SK-N-SH treated with all-trans-retinoic acid at 6 μM for 48 hours (cell line): Measurements from ENCODE around the gene HMGN1.

Experiments used
- ATAC-seq: fragments of 200-7000 bp; cut with Tn5 transposase; 3 replicates; pipeline ENCODE4 v1.9.1; 2020; ENCODE audit warnings: mild to moderate bottlenecking, moderate library complexity
- BACH2 ChIP-seq: fragments of 250-450 bp; sonication (Bioruptor Pico); IDR thresholded peaks from 2 replicates; pipeline ENCODE4 v1.9.0; 2021; ENCODE audit warnings: mild to moderate bottlenecking, borderline replicate concordance
- GLIS3 ChIP-seq: fragments of 250-450 bp; sonication (Bioruptor Pico); IDR thresholded peaks from 2 replicates; pipeline ENCODE4 v1.5.0; 2020; ENCODE audit warnings: mild to moderate bottlenecking, moderate library complexity
- ISL1 ChIP-seq: fragments of 250-450 bp; sonication (Bioruptor Pico); IDR thresholded peaks from 2 replicates; pipeline ENCODE4 v2.1.2; 2022; ENCODE audit warnings: mild to moderate bottlenecking, moderate library complexity
- OSR1 ChIP-seq: fragments of 250-450 bp; sonication (Bioruptor Pico); IDR thresholded peaks from 2 replicates; pipeline ENCODE4 v1.8.0; 2022; ENCODE audit warnings: moderate library complexity, mild to moderate bottlenecking, inconsistent platforms
- PPARA ChIP-seq: fragments of 250-450 bp; sonication (Bioruptor Pico); IDR thresholded peaks from 2 replicates; pipeline ENCODE4 v1.5.0; 2020; ENCODE audit warnings: mild to moderate bottlenecking, borderline replicate concordance
- RARB ChIP-seq: fragments of 250-450 bp; sonication (Bioruptor Pico); IDR thresholded peaks from 2 replicates; pipeline ENCODE4 v1.8.0; 2021; ENCODE audit warnings: mild to moderate bottlenecking, moderate library complexity
- SNAI2 ChIP-seq: fragments of 250-450 bp; sonication (Bioruptor Pico); IDR thresholded peaks from 2 replicates; pipeline ENCODE4 v1.5.0; 2020; ENCODE audit warnings: mild to moderate bottlenecking, moderate library complexity
- ZC3H10 ChIP-seq: fragments of 250-450 bp; sonication (Bioruptor Pico); IDR thresholded peaks from 2 replicates; pipeline ENCODE4 v1.5.1; 2021; ENCODE audit warnings: mild to moderate bottlenecking, moderate library complexity
- ZFP30 ChIP-seq: fragments of 450-650 bp; formaldehyde crosslinking; IDR thresholded peaks from 2 replicates; pipeline ENCODE4 v1.5.0; 2022; ENCODE audit warnings: mild to moderate bottlenecking, moderate library complexity
- ZNF70 ChIP-seq: fragments of 450-650 bp; formaldehyde crosslinking; IDR thresholded peaks from 2 replicates; pipeline ENCODE4 v1.5.0; 2020; ENCODE audit warnings: mild to moderate bottlenecking, moderate library complexity
- TF ChIP-seq, protein P1 (sequence below): fragments of 250-450 bp; sonication (Bioruptor Pico); IDR thresholded peaks from 2 replicates; pipeline ENCODE4 v1.5.0; 2020; ENCODE audit warnings: mild to moderate bottlenecking, moderate library complexity
- TF ChIP-seq, protein P2 (sequence below): fragments of 250-450 bp; sonication (Bioruptor Pico); IDR thresholded peaks from 2 replicates; pipeline ENCODE4 v1.8.0; 2020; ENCODE audit warnings: mild to moderate bottlenecking, moderate library complexity, borderline replicate concordance
- TF ChIP-seq, protein P3 (sequence below): fragments of 250-450 bp; sonication (Bioruptor Pico); IDR thresholded peaks from 2 replicates; pipeline ENCODE4 v1.8.0; 2021; ENCODE audit warnings: low read depth, mild to moderate bottlenecking, moderate library complexity, borderline replicate concordance
- TF ChIP-seq, protein P4 (sequence below): fragments of 250-450 bp; sonication (Bioruptor Pico); IDR thresholded peaks from 2 replicates; pipeline ENCODE4 v1.5.1; 2020; ENCODE audit warnings: low read depth, mild to moderate bottlenecking, moderate library complexity

The HMGN1 gene

DNA sequence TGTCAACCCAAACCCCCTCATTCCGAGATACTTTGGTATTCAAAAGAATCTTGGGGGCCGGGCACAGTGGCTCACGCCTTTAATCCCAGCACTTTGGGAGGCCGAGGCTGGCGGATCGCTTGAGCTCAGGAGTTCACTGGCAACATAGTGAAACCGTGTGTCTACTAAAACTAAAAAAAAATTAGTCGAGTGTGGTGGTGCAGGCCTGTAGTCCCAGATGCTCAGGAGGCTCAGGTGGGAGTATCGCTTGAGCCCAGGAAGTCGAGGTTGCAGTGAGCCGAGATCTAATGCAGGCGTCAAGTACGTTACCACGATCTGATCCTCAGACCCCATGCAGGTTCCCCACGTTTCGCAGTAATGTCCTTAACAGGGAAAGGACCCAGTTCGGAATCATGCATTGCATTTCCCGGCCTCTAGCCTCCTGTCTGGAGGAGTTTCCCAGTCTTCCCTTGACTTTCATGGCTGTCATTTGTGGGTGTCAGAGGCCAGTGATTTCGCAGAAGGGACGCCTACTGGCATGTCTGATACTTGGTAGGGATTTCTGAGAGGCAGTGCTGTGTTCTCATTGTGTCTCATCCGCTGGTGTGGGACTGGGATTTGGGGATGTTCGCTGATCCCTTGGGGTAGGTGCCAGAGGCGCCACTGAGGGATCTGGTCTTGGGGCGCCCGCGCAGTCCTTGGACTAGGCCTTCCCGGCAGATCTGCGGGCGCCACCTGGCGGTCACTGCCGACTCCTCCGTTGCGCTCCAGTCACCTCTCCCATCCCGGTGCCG is 39.3 kb upstream of the HMGN1 start (continued):
- TF ChIP-seq, protein P1, sequence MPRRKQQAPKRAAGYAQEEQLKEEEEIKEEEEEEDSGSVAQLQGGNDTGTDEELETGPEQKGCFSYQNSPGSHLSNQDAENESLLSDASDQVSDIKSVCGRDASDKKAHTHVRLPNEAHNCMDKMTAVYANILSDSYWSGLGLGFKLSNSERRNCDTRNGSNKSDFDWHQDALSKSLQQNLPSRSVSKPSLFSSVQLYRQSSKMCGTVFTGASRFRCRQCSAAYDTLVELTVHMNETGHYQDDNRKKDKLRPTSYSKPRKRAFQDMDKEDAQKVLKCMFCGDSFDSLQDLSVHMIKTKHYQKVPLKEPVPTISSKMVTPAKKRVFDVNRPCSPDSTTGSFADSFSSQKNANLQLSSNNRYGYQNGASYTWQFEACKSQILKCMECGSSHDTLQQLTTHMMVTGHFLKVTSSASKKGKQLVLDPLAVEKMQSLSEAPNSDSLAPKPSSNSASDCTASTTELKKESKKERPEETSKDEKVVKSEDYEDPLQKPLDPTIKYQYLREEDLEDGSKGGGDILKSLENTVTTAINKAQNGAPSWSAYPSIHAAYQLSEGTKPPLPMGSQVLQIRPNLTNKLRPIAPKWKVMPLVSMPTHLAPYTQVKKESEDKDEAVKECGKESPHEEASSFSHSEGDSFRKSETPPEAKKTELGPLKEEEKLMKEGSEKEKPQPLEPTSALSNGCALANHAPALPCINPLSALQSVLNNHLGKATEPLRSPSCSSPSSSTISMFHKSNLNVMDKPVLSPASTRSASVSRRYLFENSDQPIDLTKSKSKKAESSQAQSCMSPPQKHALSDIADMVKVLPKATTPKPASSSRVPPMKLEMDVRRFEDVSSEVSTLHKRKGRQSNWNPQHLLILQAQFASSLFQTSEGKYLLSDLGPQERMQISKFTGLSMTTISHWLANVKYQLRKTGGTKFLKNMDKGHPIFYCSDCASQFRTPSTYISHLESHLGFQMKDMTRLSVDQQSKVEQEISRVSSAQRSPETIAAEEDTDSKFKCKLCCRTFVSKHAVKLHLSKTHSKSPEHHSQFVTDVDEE (CRISPR knock-in tag): no peak

DNA sequence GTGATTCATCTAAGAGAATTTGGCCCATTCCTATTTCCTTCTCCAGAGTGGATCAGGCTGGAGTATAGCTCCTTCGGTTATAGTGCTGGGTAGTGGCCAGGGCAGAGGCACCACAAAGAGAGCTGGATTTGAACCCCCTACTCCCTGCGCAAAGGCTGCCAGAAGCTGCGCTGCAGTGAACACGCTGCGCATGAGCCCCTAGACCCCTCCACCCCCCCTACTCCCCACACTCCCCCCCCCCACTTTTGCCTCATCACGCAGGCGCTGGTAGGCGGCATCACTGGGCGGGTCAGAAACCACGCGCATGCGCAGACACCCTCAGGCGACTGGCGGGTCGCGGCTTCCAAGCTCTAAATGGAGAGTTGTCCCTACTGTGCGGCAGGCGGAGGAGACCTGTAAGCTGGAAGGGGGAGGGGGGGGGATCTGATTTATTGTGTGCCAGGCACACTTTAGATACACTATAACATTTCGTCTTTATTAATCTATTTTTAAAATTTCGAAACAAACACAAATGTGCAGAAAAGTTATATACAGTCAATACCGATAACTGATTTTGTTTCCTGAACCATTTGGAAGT is 38.7 kb upstream of the HMGN1 start:
- TF ChIP-seq ZFP30 (CRISPR knock-in tag): no peak
- TF ChIP-seq ZNF70 (CRISPR knock-in tag): no peak
- TF ChIP-seq ISL1 (CRISPR knock-in tag): no peak
- TF ChIP-seq, protein P2, sequence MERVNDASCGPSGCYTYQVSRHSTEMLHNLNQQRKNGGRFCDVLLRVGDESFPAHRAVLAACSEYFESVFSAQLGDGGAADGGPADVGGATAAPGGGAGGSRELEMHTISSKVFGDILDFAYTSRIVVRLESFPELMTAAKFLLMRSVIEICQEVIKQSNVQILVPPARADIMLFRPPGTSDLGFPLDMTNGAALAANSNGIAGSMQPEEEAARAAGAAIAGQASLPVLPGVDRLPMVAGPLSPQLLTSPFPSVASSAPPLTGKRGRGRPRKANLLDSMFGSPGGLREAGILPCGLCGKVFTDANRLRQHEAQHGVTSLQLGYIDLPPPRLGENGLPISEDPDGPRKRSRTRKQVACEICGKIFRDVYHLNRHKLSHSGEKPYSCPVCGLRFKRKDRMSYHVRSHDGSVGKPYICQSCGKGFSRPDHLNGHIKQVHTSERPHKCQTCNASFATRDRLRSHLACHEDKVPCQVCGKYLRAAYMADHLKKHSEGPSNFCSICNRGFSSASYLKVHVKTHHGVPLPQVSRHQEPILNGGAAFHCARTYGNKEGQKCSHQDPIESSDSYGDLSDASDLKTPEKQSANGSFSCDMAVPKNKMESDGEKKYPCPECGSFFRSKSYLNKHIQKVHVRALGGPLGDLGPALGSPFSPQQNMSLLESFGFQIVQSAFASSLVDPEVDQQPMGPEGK (CRISPR knock-in tag): no peak
- TF ChIP-seq, protein P3, sequence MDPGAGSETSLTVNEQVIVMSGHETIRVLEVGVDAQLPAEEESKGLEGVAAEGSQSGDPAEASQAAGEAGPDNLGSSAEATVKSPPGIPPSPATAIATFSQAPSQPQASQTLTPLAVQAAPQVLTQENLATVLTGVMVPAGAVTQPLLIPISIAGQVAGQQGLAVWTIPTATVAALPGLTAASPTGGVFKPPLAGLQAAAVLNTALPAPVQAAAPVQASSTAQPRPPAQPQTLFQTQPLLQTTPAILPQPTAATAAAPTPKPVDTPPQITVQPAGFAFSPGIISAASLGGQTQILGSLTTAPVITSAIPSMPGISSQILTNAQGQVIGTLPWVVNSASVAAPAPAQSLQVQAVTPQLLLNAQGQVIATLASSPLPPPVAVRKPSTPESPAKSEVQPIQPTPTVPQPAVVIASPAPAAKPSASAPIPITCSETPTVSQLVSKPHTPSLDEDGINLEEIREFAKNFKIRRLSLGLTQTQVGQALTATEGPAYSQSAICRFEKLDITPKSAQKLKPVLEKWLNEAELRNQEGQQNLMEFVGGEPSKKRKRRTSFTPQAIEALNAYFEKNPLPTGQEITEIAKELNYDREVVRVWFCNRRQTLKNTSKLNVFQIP (CRISPR knock-in tag): no peak
- peak; percentile 65 for ATAC-seq

DNA sequence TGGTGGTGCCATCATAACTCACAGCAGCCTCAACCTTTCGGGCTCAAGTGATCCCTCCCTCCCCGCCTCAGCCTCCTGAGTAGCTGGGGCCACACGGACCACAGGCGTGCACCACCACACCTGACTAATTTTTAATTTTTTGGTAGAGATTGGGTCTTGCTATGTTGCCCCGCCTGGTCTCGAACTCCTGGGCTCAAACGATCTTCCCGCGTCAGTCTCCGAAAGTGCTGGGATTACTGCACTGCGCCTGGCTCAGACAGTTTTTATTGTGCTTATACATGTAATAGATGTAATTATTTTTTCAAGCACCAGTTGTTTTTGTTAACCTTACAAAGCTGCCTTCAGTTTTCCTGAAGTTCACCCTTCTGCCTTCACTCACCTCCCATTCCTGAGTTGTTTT is 38.0 kb upstream of the HMGN1 start:
- TF ChIP-seq ZC3H10 (CRISPR knock-in tag) (no peak), OSR1 (CRISPR knock-in tag) (no peak), SNAI2 (CRISPR knock-in tag) (no peak), PPARA (CRISPR knock-in tag) (no peak), BACH2 (CRISPR knock-in tag) (no peak), RARB (CRISPR knock-in tag) (no peak)
- TF ChIP-seq, protein P3 (CRISPR knock-in tag): no peak
- TF ChIP-seq, protein P4, sequence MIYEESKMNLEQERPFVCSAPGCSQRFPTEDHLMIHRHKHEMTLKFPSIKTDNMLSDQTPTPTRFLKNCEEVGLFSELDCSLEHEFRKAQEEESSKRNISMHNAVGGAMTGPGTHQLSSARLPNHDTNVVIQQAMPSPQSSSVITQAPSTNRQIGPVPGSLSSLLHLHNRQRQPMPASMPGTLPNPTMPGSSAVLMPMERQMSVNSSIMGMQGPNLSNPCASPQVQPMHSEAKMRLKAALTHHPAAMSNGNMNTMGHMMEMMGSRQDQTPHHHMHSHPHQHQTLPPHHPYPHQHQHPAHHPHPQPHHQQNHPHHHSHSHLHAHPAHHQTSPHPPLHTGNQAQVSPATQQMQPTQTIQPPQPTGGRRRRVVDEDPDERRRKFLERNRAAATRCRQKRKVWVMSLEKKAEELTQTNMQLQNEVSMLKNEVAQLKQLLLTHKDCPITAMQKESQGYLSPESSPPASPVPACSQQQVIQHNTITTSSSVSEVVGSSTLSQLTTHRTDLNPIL (CRISPR knock-in tag): no peak
- no peak for ATAC-seq

DNA sequence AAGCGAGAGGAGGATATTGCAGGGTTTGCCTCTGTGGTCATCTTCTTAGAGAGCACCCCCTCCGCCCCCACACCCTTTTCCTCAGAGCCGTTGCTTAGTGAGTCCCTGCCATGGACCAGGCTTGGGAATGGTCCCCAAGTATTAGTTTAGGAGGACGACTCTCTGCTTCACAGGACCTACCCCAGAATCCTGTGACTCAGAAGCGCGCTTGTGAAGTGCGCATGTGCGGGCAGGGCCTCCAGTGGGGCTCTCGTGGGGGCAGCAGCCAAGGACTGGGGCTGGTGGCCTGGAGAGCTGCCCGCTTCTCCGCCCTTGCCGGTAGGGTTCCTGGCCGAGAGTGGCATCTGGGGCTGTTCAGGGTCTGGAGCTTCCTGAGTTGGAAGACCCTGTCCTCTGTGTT is 37.3 kb upstream of the HMGN1 start:
- no peak for ATAC-seq
- TF ChIP-seq, protein P3 (CRISPR knock-in tag): no peak
- TF ChIP-seq, protein P1 (CRISPR knock-in tag): no peak
- TF ChIP-seq ZFP30 (CRISPR knock-in tag) (no peak), GLIS3 (CRISPR knock-in tag) (no peak), RARB (CRISPR knock-in tag) (no peak), OSR1 (CRISPR knock-in tag) (no peak), ZNF70 (CRISPR knock-in tag) (no peak), SNAI2 (CRISPR knock-in tag) (no peak)
- TF ChIP-seq, protein P4 (CRISPR knock-in tag): no peak
- TF ChIP-seq, protein P2 (CRISPR knock-in tag): no peak
